AG09319 (cell line): ENCODE measurements around the gene FAM174A.

ENCODE experiments used
- DNase-seq: peaks from one replicate; pipeline ENCODE4 v3.0.0-alpha.2; 2010; ENCODE audit warnings: low read depth; ENCODE audit errors: extremely low read depth
- TF ChIP-seq, protein P1 (sequence below): IDR thresholded peaks from 2 replicates; pipeline ENCODE4 v1.5.1; 2011; ENCODE audit warnings: low read depth, mild to moderate bottlenecking, inconsistent platforms, low read length, moderate library complexity

Gene FAM174A

GRCh38 chr5:100535060-100536005, at the start of gene FAM174A:
Gene FAM174A, plus strand, starts transcription at chr5:100535374. Its CDS starts 157 bp downstream, at chr5:100535531.
- TF ChIP-seq, protein P1, sequence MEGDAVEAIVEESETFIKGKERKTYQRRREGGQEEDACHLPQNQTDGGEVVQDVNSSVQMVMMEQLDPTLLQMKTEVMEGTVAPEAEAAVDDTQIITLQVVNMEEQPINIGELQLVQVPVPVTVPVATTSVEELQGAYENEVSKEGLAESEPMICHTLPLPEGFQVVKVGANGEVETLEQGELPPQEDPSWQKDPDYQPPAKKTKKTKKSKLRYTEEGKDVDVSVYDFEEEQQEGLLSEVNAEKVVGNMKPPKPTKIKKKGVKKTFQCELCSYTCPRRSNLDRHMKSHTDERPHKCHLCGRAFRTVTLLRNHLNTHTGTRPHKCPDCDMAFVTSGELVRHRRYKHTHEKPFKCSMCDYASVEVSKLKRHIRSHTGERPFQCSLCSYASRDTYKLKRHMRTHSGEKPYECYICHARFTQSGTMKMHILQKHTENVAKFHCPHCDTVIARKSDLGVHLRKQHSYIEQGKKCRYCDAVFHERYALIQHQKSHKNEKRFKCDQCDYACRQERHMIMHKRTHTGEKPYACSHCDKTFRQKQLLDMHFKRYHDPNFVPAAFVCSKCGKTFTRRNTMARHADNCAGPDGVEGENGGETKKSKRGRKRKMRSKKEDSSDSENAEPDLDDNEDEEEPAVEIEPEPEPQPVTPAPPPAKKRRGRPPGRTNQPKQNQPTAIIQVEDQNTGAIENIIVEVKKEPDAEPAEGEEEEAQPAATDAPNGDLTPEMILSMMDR = no peak
- peak; percentile 92 for DNase-seq

GRCh38 chr5:100493996-100494395, 41.2 kb upstream of the FAM174A start:
- TF ChIP-seq, protein P1 = no peak
- no peak for DNase-seq

- no peak for DNase-seq
- TF ChIP-seq, protein P1 = no peak
Measured at GRCh38 chr5:100496296-100496695, 38.9 kb upstream of the FAM174A start.

GRCh38 chr5:100502684-100503083, 32.5 kb upstream of the FAM174A start:
- no peak for DNase-seq
- TF ChIP-seq, protein P1 = no peak

- TF ChIP-seq, protein P1 = no peak
- peak; percentile 24 for DNase-seq
Measured at GRCh38 chr5:100505984-100506670, 29.0 kb upstream of the FAM174A start.

DNA sequence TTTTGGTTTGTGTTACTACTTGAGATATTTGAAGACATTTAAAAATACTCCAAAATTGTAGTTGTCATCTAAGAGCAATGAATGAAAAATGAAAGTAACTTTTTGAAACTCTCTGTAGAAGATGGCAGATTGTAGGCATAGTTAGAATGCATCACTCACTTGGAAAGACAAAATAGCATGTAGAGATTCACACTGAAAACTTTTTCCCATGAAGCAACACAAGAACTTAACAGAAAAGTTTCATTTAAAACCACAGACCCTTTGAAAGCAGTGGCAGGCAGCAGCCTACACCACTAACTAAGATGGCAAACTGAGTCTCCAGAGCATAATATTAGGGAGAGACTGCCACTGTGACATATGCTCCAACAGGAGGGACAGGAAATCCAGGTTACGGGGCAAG, 18.9 kb upstream of the FAM174A start:
- TF ChIP-seq, protein P1 = no peak
- no peak for DNase-seq

DNA sequence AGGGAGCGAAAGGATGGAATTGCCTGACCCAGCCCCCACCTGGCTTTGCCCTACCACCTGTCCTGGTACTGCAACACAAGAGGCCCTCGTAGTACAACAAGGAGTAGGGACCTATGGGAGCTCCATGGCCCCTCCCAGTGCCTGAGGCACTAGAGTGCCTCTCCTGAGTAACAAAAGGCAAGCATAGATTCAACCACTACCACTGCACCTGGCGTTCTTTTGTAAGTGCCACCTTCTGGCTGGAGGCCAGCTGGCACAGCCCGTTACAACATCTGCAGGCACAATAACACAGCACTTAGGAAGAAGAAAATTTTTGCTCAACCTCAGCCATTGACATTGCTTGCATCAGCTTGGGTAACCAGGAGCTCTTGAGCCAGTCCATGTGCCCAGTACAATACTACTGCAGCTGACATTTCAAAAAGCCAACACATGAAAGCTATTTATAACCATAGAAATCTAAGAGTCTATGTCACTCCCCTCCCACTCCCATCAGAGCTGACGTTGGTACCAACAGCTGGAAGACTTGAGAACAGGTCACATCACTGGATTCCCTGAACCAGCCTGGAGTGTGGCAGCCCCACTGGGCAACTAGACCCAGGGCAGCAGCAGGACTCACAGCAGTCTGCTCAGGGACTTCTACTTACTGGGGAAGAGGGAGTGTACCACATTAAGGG, 17.7 kb upstream of the FAM174A start:
- TF ChIP-seq, protein P1 = no peak
- DNase-seq = no peak
